Measurements from ENCODE around the gene TEX52. TPM values are rescaled to one million over a fixed set of nuclear protein-coding genes. Genes with fewer than 3 reads are reported as not detected.
A peak's percentile ranks its signal among the peaks of the same experiment; 100 is the strongest.
"Not testable (repeated sequence)": the region's sequence is repeated elsewhere in the genome, so short reads cannot be mapped to it uniquely, and the experiment has no call there.

Gene TEX52
- total RNA-seq, 1 donor from 2014 or later = not detected

DNA sequence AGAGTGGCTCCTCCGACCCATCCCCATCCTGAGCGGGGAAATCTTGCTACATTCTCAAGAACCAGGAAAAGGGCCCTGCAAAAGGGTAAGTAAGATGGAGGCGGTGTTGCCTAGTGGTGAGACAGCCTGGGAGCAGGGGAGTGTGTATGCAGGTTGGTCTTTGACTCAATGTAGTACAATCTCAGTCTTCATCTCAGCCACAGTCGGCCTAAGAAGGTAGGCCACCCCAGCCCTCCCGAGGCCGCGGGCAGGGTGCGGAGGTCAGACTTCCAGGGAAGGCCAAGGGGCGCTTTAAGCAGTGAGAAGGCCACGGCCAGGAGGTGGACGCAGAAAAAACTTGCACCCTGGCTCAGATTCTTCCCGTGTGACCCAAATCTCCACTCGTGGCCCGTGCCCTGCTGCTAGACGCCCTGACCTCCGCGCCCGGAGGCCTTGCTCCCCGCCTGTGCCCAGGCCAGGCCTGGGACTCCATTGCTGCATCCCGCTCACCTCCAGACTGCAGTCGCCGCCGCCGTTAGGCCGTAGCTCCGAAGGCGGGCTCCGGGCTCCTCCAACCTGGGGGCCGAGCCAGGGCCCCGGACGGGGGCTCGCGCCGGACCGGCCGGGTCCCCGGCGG is 19.7 kb upstream of the TEX52 start:
- no peak for DNase-seq (ENCODE audit: low spot score)
- peak; percentile 4 for ATAC-seq
- intact Hi-C loops (cut with DNase I) = no loop called here

DNA sequence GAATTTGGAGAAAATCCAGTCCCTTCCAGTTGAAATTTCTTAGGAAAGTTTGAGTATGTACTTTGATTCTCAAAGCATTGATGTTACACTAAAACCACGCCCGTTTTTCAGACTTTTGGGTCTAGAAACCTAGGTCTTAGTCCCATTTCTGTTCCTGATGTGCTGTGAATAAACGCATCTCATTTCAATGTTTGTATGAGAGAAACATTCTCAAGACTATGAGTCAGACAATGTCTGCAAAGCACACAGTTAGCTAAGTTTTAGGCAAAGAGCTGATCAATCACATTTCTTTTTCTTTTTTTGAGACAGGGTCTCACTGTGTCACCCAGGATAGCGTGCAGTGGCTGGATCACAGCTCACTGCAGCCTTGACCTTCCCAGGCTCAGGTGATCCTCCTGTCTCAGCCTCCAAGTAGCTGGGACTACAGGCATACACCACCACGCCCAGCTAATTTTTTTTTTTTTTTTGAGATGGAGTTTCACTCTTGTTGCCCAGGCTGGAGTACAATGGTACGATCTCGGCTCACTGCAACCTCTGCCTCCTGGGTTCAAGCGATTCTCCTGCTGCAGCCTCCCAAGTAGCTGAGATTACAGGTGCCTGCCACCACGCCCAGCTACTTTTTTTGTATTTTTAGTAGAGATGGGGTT is 12.3 kb upstream of the TEX52 start:
- DNase-seq (ENCODE audit: low spot score); intact Hi-C loops (cut with DNase I); ATAC-seq: not testable (repeated sequence)

DNA sequence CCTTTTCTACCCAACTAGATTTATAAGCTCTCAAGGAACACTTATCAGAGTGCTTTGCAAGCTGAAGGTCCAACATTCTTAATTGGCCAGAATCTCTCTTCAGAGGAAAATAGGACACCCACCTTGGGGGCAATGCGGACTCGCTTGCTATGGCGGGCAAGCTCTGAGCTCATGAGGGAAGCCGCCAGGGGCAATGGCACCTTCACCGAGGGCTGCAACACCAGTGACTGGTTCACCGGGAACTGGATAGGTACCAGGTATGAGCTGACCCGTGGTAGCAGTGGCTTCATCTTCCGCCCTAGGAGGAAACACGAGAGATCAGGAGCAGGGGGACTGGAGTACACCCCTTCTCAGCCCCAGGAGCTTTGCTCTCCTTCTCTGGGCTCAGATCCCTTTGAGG is 7.4 kb upstream of the TEX52 start:
- no peak for DNase-seq (ENCODE audit: low spot score)
- intact Hi-C loops (cut with DNase I) = no loop called here
- ATAC-seq = no peak

DNA sequence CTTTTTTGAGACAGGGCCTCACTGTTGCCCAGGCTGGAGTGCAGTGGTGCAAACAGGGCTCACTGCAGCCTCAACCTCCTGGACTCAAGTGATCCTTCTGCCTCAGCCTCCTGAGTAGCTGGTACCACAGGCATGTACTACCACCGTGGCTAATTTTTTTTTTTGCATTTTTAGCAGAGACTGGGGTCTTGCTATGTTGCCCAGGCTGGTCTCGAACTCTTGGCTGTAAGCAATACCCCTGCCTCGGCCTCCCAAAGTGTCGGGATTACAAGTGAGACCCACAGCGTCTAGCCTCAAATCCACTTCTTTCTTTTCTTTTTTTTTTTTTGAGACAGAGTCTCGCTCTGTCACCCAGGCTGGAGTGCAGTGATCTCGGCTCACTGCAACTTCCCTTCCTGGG is 6.6 kb upstream of the TEX52 start:
- intact Hi-C loops (cut with DNase I); ATAC-seq; DNase-seq (ENCODE audit: low spot score): not testable (repeated sequence)

DNA sequence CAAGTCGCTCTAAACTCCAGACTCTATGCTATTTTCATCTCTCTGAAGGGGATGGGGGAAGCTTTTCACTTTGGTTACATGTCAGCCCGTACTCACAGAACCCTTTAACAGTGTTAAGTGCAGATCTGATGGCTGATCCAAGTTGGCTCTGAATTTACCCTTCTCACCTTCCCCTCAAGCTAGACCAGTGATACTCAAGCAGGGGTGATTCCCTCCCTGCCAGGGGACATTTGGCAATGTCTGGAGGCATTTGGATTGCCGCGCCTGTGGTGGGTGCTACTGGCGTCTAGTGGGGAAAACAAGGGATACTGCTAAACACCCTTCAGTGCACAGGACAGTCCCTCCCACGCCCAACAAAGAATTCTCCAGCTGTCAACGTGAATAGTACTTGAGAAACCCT is 6.0 kb upstream of the TEX52 start:
- no peak for ATAC-seq
- no peak for DNase-seq (ENCODE audit: low spot score)
- intact Hi-C loops (cut with DNase I) = no loop called here

DNA sequence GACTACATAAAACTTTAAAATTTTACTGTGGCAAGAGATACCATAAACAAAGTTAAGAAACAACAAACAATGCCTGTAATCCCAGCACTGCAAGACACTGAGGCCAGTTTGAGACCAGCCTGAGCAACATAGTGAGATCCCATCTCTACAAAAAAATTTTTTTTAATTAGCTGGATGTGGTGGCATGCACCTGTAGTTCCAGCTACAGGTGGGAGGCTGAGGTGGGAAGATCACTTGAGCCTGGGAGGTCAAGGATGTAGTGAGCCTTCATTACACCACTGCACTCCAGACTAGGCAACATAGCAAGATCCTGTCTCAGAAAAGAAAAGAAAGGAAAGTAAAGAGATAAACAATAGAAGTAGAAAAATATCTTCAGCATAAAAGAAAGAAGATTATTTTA is 3.3 kb upstream of the TEX52 start:
- DNase-seq (ENCODE audit: low spot score) (no peak), ATAC-seq (no peak)
- intact Hi-C loops (cut with DNase I) = no loop called here

DNA sequence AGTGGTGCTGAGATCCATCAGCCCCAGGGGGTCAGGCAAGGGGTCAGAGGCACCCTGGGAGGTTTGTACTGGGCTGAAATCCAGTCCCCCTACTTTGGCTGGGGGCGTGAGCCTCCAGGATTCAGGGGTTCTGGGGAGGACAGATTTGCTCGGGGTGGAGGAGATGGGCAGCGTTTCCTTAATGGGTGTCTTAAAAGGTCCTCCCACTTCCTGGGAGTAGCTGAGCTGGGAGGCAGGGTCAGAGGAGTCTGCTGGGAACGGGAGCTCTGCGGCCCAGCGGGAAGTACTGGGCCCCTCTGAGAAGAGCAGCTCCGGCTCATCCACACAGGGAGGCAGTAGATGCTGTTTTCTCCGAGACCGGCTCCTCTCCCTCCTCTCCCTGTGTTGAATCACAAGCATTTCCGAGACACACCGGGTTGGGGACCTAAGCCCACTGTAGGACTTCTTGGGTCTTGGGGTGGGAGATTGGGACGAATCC is 2.1 kb upstream of the TEX52 start:
- peak; percentile 59 for ATAC-seq
- intact Hi-C loops (cut with DNase I) = loop anchor here (10.0 kb wide), 1 partner anchor 176 kb away; no protein-coding TSS in a partner anchor
- no peak for DNase-seq (ENCODE audit: low spot score)

DNA sequence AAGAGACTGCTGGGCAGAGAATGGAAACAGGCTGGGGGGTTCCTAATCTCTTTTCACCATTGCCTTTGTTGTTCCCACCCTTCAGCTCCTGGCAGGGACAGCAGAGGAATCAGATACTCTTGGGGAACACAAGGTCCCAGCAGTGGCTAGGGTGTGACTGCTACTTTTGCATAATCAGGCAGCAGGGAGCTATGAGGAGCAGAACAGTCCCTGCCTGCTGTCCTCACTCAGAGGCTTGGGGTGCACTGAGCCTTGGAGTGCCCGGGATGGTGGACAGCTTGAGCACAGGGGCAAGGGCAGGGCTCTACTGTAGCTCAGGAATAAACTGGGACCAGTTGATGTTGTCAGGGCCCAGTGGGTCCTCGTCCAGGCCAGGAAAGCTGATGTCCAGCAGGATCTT is 1.5 kb upstream of the TEX52 start:
- ATAC-seq = no peak
- no peak for DNase-seq (ENCODE audit: low spot score)
- intact Hi-C loops (cut with DNase I) = loop anchor here (10.0 kb wide), 1 partner anchor 176 kb away; no protein-coding TSS in a partner anchor

DNA sequence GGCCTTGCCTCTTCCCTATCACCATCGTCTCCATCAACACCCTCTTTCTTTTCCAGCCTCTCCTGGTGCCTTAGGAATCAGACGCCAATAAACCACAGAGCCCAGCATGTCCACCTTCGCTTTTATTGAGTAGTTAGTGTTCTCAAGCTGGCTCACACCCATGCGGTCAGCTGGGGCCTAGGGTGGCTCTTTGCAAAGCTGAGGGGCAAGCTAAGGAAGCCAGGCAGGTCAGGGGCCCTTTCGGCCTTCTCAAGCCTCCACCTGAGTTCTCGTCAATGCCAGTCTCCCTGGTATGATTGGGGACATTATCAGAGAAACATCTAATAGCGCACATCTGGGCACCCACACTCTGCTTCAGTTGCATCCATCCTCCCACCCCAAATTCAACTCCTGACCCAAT is 737 bp upstream of the TEX52 start:
- ATAC-seq (no peak), DNase-seq (ENCODE audit: low spot score) (no peak)
- intact Hi-C loops (cut with DNase I) = loop anchor here (10.0 kb wide), 1 partner anchor 177 kb away; no protein-coding TSS in a partner anchor

DNA sequence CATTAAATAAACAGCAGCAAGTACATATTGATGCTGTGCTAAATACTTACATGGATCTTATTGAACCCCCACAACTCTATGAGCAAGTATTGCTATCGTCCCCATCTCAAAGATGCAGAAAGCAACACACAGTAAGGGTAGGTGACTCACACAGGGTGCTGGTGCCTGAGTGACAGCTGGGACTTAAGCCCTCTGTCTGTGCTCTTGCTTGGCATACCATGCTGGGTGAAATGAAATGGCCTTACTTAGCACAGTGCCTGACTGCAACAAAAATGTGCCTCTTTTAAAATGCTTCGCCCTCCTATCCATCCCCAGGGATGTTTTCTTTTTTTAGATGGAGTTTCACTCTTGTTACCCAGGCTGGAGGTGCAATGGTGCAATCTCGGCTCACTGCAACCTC is 788 bp downstream of the TEX52 start:
- ATAC-seq (no peak), DNase-seq (ENCODE audit: low spot score) (no peak)
- intact Hi-C loops (cut with DNase I) = loop anchor here (10.0 kb wide), 1 partner anchor 179 kb away; no protein-coding TSS in a partner anchor

DNA sequence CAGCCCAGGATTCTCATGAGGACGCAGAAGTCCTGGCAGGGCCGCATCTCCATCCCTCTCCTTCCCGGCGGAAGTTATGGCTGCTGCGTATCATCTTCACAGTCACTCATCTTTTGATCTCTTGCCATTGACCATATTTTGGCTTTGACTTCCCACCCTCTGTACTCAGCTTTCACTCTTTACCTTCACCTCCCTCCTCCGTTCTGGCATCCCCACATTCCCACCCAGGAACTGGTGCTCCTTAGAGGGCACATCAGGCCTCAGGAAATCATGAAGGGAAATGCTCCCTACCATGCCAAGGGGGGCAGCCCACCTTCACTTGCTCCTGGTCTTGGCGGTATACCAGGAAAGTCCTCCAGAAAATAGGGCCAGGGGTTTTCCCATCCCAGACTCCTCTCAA is 1.3 kb downstream of the TEX52 start:
- intact Hi-C loops (cut with DNase I) = loop anchor here (10.0 kb wide), 1 partner anchor 179 kb away; no protein-coding TSS in a partner anchor
- no peak for ATAC-seq
- DNase-seq (ENCODE audit: low spot score) = no peak

DNA sequence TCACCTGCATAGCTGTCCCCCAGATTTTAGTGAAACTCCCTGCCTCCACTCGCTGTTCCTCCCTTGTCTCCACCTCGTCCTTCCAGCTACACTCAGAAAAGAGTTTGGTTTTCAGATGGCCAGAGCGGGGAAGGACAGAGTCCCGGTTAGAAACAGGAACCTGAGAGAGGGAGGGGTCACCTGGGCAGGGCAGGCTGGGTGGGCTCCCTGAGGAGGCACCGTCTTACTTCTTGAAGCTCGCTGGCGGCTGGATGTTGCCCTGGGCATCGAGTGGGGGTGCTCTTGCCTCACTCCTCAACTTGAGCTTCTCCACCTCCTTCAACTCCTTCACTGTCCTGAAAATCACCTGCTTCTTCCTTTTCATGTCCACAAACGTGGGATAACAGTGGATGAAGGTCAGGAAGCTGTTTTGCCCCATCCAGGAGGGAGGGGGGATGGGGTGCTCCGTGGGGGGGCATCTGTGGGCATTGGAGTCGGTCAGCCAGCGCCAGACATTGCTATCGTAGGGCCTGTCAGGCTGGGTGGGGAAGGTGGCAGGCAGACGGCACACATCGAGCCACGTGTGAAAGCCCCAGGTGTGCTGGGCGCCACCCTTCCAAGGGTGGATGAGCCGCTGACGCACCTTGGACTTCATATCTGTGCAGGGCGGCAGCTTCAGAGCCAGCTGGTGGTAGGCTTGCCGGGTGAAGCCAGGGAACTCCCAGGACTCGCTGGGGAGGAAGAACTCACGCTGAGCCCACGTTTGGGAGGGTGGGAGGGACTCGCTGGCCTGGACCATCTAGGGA is 2.0 kb downstream of the TEX52 start:
- DNase-seq (ENCODE audit: low spot score) (no peak), ATAC-seq (no peak)
- intact Hi-C loops (cut with DNase I) = loop anchor here (10.0 kb wide), 1 partner anchor 180 kb away; no protein-coding TSS in a partner anchor

DNA sequence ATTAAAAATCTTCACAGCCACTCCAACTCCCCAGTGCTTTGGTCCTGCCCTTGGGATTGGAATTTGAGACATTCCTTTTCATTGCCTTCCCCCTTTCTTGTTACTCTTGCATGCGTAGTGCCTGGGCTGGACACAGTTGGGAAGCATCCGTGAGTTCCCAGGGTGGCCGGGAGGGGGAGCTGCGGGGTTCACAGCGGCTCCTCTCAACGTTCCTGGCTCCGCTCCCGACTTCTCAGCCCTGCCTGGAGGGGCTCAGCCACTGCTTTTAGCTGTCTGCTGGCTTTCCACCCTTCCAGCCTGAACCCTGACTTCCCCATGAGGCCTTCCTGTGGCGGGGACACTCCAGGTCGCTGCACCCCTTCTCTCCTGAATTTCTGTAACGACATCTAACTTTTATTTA is 3.2 kb downstream of the TEX52 start:
- intact Hi-C loops (cut with DNase I) = loop anchor here (10.0 kb wide), 1 partner anchor 181 kb away; no protein-coding TSS in a partner anchor
- DNase-seq (ENCODE audit: low spot score) = peak; percentile 91
- peak; percentile 84 for ATAC-seq

DNA sequence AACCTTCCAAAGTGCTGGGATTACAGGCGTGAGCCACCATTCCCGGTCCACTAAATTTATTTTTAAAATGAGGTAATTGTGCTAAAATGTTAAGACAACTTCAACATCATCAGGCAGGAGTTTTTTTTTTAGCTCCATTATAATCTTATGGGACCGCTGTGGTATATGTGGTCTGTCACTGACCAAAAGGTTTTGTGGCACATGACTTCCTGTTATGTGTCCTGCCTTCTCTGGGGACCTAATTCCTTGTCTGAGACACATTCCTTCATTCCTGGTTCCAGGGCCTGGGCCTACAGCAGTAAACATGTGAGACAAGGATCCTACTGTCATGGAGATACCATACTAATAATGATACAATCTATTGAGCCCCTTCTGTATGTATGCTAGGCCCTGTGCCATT is 4.9 kb downstream of the TEX52 start:
- DNase-seq (ENCODE audit: low spot score) (no peak), ATAC-seq (no peak)
- intact Hi-C loops (cut with DNase I) = loop anchor here (10.0 kb wide), 1 partner anchor 183 kb away; no protein-coding TSS in a partner anchor

DNA sequence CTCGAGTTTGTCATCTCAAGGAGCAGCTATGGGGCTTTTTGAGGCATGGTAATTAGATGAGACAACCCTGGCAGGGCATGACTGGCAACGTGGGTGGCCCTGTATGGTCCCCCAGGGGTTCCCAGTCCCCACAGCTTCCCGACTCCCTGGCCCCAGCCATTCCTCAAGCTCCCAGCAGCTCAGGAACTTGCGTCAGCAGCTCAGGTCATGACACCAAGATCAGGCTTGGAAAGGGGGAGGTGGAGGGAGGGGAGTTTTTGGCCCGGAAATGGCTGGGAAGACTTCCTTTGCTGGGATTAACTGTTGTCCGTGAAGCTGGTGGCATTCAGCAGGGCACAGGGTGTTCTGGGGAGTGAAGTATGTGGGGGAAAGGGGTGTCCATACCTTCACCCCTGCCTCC is 11.6 kb downstream of the TEX52 start:
- no peak for DNase-seq (ENCODE audit: low spot score)
- intact Hi-C loops (cut with DNase I) = no loop called here
- ATAC-seq = peak; percentile 74

DNA sequence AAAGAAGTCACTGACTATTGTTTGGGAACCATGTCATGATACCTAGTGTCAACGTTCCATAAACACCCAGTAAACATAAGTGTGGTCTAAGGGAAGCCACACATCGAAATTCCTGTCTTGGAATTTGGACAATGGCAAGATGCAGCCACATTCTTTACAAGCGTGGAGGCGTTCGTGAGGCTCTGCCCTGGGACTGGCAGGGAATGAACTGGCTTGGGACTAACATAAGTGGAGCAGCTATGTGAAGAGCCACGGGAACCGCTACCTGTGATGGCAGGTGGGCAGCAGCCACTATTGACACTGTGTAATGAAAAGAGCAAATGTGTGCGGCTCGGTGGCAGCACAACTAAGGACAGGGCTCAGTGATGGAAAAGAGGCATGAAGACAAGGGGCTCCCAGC is 12.1 kb downstream of the TEX52 start:
- intact Hi-C loops (cut with DNase I) = no loop called here
- DNase-seq (ENCODE audit: low spot score) (no peak), ATAC-seq (no peak)

DNA sequence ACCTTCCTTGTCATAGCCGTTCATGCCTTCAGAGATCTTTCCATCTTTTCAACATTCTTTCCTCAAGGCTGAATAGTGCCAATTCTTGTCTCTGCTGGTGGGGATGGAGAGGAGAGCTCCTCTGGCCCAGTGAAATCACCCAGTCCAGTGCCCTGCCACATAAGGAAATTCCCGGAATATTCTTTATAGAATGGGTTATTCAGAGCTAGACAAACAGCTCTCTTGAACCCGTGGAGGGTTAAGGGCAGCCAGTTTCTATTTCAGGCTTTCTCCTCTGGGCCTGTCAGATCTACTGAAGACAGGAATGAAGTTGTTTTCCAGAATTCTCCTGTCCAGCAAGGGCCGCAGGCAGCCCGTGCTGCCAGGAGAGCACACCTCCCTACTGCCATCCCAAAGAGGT is 13.9 kb downstream of the TEX52 start:
- intact Hi-C loops (cut with DNase I) = no loop called here
- DNase-seq (ENCODE audit: low spot score) = no peak
- ATAC-seq = peak; percentile 65

DNA sequence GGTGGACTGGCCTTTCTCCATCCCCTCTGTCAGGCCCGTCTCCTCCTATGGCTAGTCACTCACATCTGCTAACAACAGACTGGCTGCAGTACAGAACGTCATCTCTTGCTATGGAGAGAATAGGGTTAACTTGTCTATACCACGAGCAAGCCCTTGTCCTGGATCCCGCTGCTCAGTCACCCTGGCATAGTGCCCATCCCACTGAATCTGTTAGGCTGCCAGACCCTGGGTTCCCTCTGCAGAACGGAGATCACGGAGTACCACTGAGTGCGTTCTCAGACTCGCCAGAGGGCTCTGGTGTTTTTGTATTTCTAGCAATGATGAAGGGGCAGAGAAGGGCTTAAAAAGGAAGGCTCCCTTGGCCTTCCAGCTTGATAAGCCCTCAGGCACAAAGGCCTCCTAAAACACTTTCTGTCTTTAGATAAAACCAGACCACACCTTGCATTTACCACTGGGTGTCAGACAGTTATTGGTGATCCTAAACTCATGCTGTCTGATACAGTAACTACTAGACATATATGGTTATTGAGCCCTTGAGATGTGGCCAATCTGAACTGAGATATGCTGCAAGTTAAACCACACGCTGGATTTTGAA is 15.7 kb downstream of the TEX52 start:
- ATAC-seq (no peak), DNase-seq (ENCODE audit: low spot score) (no peak)
- intact Hi-C loops (cut with DNase I) = no loop called here

DNA sequence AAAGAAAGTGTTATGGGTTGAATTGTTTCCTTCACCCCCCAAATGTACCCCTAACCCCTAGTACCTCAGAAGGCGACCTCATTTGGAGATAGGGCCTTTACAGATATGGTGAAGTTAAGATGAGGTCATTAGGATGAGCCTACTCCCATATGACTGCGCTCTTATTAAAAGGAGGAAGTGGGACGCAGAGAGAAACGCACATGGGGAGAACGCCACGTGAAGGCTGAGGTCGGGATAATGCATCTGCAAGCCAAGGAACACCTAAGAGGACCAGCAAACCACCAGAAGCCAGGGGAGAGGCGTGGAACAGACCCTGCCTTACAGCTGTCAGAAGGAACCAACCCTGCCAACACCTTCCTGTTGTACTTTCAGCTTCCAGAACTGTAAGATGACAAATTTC is 20.3 kb downstream of the TEX52 start:
- no peak for ATAC-seq
- intact Hi-C loops (cut with DNase I) = no loop called here
- no peak for DNase-seq (ENCODE audit: low spot score)
